Stimulated activated CD4-positive, alpha-beta T cell treated with anti-CD3 and anti-CD28 coated beads, Interleukin-1b, Interleukin-23, amount 100 ng/mL, for 4 hours (primary cell): ENCODE results near the gene SPAG16.

Source experiments
- DNase-seq, 2 donors: peaks; one replicate each; pipeline ENCODE4 v3.0.0-alpha.2; 2020; ENCODE audit warnings: low read depth in 2 of 2

The SPAG16 gene

DNA sequence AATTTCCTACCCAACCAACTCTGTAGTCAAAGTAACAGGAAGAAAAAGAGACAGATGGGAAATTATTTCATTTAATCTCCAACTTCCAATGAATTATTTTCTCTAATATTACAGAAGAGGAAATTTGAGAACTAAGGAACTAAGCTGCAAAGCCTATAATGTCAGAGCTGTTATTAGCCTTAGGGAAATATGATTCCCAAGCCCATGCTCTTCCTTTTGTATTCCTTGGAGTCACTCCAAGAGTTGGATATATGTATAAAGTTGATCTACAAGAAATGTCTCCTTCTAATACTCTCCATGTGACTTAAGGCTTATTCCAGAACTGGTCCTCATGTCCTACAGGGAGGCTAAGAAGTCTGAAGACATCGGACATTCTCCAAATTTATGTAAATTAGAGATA, 1095.0 kb downstream of the SPAG16 start:
- no peak for DNase-seq

DNA sequence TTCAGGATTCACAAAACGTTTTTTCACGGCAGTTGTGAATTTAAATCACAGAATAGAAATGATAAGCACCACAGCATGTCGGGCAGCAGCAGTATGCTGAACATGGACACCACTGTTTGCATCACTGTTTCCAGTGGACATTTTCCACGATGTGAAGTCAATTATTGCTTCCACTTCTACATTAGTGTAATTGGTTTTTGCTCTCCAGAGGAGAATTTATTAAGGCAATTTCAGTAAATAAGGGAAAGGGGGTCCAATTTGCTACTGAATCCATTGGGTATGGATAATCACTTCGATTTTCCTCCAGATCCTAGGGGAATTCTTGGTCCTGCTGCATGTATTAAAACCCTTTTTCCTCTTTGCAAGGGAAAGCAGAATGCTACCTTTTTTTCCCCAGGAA, 1096.4 kb downstream of the SPAG16 start:
- DNase-seq: no peak

DNA sequence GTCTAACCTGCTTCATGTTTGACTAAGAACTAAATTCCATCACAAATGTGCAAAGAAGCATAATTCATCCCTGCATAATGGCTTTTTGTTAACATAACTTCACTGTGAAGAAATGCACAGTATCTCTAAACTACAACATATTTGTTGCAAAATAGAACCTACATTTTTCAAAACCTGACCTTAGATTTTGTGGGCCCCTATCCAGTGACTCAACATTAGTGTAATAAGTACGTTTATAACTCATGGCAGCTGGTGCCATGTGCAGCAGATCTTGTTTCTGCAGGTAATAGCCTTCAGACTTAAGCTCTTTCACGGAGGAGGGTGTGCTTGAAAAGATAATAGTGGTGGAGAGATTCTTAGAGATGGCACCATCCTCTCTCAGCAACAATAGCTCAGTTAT, 1098.0 kb downstream of the SPAG16 start:
- no peak for DNase-seq

DNA sequence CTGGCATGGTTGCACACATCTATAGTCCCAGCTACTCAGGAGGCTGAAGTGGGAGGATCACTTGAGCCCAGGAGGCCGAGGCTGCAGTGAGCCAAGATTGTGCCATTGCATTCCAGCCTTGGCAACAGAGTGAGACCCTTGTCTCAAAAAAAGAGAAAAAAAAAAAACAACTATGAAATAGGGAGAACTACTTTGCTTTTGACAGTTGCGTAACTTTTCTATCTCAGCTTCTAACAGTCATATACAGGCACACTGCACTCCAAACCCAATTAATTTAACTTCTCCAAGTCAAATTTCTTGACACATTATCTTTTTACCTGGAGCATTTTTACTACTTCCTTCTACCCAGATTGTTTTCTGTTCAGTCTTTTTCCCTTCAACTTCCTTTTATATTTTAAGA, 1102.5 kb downstream of the SPAG16 start:
- no peak for DNase-seq

DNA sequence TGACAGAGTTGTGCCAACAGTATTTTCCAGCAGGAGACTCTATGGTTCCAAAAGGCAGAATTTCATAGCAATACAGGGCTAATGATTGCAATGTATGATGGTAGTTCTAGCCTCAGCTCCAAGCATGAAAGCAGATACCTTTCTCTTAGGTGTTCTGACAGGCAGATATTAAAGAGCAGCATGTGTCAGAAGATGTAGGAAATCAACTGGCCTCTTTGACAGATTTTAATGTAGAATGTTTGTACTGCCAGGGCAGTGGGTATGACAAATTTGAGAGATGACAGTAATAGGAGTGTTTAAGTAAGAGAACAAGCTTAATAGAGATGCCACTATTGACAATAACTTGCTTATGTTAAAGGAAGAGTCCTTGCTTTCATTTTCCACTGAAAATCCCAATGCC, 1105.1 kb downstream of the SPAG16 start:
- DNase-seq: no peak

DNA sequence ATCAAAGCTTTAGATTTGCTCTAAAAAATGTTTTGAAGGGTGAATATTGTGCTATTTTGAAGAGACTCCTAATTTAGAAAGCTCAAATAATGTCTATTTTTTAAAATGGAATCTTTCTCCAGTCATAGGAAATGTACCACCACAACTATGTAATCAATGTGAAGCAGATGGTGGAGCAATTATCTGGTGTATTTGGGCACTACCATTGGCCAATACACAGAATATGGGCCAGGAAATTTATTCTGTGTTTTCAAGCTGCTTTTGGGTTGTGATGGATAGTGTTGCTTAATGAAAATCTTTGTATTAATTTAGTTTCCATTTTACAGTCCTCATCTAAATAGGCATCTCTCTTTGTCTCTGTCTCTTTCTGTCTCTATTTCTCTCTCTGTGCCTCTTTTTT, 1109.5 kb downstream of the SPAG16 start:
- DNase-seq: no peak

DNA sequence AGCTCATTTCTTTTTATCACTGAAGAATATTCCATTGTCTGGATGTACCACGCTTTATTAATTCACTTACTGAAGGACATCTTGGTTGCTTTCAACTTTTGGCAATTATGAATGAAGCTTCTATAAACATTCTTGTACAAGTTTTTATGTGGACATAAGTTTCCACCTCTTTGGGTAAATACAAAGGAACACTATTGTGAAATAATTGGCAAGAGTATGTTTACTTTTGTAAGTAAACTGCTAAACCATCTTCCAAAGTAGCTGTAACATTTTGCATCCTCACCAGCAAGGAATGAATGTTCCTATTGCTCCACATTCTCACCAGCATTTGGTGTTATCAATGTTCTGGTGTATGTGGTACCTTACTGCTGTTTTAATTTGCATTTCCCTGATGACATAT, 1110.8 kb downstream of the SPAG16 start:
- no peak for DNase-seq

DNA sequence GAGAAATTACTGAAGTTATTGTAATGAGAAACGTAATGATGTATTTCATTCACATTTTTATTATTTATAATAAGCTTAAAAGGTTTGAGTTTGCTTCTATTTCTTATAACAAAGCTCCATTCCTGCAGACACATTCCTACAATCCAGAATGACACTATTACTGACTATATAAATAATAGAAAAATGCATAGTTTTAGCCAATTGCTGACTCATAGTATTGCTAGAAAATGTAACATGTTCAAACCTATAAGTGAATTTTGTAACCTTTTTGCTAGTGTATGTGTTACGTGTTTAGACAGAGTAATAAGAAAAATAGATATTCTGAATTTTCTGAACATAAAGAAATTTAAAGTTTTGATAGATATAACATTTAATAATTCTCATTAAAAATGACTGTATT, 1117.3 kb downstream of the SPAG16 start:
- DNase-seq: no peak

DNA sequence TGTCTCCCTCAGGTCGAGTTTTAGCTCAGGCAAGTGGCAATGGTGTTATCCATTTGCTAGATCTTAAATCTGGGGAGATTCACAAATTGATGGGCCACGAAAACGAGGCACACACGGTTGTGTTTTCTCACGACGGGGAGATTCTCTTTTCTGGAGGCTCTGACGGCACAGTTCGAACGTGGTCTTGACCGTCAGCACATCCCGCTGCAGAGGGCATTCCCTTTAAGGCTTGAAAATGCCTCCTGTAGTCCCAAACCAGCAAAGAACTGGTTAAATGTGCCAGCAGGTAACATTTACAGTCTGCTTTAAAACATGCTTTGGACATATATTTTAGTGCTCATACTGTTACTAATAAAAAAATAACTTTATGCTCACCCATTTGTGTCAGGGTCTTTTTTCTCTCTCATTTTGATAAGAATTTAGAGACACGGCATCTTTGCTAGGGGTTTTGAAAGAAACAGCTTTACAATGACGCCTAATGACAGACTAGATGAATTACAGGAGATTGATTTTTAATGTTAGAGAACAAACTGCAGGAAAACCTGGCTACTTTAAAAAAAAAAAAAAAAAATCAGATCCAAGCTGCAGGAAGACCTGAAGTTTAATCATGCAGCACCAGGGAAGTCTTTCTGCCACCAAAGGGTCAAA, 1126.0 kb downstream of the SPAG16 start:
- no peak for DNase-seq

DNA sequence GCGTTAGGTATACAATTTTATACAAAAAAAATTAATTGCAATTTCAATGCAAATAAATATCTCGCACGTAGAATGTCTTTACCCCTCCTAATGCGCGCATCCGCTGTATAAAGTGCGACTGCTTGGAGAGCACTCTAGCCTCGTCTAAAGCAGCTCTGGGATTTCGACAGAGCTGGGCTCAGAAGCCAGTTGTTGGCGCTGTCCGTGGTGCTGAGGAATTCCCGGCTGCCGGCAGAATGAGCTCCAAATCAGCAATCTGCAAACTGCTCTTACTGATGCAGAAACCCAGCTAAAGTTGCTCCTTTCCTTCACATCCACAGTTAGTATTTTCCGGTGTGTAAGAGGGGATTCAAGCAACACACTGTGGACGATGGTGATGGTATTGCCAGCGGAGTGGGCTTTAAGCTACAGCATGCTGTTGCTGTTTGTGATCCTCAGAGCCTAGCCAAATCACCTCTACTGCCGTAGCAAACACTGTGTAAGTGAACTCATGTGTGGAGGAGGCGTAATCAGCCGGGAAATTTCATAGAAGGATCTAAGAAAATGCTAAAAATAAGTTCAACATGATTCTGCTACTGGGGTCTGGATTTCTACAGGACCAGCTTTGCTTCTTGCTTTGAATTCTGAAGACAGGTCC, 1126.8 kb downstream of the SPAG16 start, which contains the start of gene VWC2L:
VWC2L (plus strand) TSS at position 137 of the 637 bp plus-strand sequence. CDS start 3,140 bp downstream, outside the sequence.
- peak in 1 of 2 donors; percentile 3 for DNase-seq

DNA sequence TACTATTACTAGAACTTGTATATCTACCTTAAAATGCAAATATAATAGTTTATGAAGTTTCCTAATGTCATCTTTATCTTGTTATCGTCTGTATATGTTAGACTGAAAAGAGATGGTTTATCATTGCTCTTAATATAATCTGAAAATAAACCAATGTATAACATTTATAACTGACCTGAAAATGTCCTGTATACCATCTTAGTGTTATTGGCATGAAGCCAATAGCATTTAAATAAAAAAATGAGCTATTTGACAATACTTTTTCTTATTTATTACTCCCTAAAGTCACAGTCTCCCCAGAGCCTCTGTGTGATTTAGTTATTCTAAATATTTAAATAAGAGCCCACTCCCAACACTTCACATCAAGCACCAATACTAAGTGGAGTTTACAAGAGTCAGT, 1128.4 kb downstream of the SPAG16 start:
- DNase-seq: no peak

DNA sequence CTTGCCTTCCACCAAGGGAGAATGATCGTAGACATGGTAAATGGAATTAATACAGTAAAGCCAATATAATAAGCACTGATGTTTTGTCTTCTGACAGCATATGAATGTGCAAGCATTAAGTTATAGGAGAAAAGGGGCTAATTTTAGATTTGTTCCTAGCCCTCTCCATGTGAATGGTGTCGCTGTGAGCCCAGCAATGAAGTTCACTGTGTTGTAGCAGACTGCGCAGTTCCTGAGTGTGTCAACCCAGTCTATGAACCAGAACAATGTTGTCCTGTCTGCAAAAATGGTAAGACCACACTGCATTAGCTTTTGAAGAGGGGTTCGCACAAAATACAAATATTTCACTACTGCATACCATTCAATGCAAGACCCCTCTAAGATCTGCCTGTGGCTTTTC, 1152.2 kb downstream of the SPAG16 start:
- no peak for DNase-seq

DNA sequence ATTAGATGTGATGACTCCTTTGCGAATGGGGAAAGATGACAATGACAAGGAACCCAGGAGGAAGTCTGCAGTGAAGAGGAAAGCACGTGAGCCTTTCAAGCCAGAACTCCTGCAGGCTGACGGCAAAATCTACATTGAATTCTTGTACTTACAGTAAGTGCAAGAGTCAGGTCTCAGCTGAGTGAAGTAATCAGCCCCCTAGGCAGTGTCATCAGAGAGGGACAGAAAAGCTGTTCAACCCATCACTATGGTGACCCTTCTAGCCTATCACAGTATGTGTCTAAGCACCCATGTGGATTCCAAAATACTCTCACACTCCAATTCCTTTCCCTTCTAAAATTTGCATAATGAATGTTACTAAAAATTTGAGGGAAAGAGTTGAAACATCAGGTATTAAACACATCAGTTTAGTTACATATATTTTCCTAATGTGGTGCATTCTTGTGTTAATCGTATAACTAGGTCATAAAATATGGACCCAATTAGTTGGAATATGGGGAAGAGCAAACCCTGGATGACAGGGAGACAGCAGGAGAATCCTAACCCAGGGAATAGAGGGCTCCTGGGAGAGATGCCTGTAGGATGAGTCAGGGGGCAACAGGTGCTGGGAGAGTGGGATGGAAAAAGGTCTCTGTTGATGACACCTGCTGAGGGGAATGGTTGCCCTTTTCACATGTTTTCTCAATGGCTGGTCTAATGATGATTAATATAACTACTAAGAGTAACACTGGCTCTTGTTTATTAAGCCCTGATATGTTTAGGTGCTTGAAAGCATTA, 1166.0 kb downstream of the SPAG16 start:
- DNase-seq: no peak

DNA sequence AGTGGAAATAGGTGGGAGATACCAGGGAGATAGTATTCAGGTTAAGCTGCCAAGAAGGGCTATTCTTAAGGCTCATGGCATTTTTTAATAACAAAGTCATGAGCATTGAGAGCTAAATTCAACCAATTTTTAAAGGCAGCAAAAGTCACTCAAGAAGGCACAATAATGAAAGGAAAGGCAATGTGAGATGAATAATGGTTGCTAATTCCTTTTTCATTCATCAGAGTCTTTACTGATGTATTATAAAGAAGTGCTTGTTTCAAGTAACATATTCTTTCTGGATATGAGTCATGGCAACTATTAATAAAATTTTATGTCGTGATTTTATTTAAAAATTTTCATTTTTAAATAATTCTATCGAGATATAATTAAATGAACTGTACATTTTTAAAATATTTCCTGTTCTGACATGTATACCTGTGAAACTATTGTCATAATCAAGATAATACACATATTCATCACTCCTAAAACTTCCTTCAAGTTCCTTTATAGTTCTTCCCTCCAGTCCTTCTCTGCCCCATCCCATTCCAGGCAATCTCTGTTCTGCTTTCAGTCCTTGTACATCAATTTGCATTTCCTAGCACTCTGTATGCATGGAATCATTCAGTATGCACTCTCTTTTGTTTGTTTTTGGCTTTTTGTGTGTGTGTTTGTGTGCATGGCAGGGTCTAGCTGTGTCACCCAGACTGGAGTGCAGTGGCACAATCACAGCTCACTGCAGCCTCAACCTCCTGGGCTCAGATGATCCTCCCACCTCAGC, 1167.4 kb downstream of the SPAG16 start:
- no peak for DNase-seq
